Rectal smooth muscle tissue (tissue), 1 donor: ENCODE data around the gene C1QL2.

ENCODE experiments used
- H3K27ac ChIP-seq: one replicate; pipeline ENCODE4 v1.7.0; 2013; ENCODE audit warnings: low read depth, low read length, inconsistent platforms
- H3K27me3 ChIP-seq: one replicate; pipeline ENCODE4 v1.7.0; 2013; ENCODE audit warnings: low read length; ENCODE audit not compliant: control insufficient read depth, insufficient read depth
- H3K36me3 ChIP-seq: one replicate; pipeline ENCODE4 v1.7.0; 2013; ENCODE audit warnings: low read length; ENCODE audit not compliant: control insufficient read depth, insufficient read depth
- H3K4me1 ChIP-seq: one replicate; pipeline ENCODE4 v1.7.0; 2013; ENCODE audit warnings: low read length; ENCODE audit not compliant: control insufficient read depth, insufficient read depth
- H3K4me3 ChIP-seq: one replicate; pipeline ENCODE4 v1.7.0; 2013; ENCODE audit warnings: low read length
- H3K9ac ChIP-seq: one replicate; pipeline ENCODE4 v1.7.0; 2013; ENCODE audit warnings: low read length

Gene C1QL2

GRCh38 chr2:119177171-119177837 is 18.8 kb upstream of the C1QL2 start:
- Histone ChIP-seq H3K4me1 (no peaks in the 10 kb centered on the region), H3K4me3 (no peak overlapping the region), H3K9ac (no peak overlapping the region), H3K36me3 (no peaks in the 10 kb centered on the region), H3K27me3 (no peaks in the 10 kb centered on the region), H3K27ac (no peak overlapping the region)

- H3K27ac ChIP-seq = no peak overlapping the region
- H3K27me3 ChIP-seq = no peaks in the 10 kb centered on the region
- H3K36me3 ChIP-seq = no peaks in the 10 kb centered on the region
- H3K4me1 ChIP-seq = no peaks in the 10 kb centered on the region
- no peak overlapping the region for H3K9ac ChIP-seq
- H3K4me3 ChIP-seq = no peak overlapping the region
Observed at GRCh38 chr2:119175517-119175916, 17.0 kb upstream of the C1QL2 start.

- H3K36me3 ChIP-seq = no peaks in the 10 kb centered on the region
- no peaks in the 10 kb centered on the region for H3K4me1 ChIP-seq
- H3K27me3 ChIP-seq = no peaks in the 10 kb centered on the region
- no peak overlapping the region for H3K4me3 ChIP-seq
- H3K27ac ChIP-seq = no peak overlapping the region
- H3K9ac ChIP-seq = no peak overlapping the region
Observed at GRCh38 chr2:119174993-119175347, 16.4 kb upstream of the C1QL2 start.

- Histone ChIP-seq H3K4me3 (no peak overlapping the region), H3K27ac (no peak overlapping the region), H3K36me3 (no peaks in the 10 kb centered on the region), H3K27me3 (no peaks in the 10 kb centered on the region), H3K4me1 (no peaks in the 10 kb centered on the region), H3K9ac (no peak overlapping the region)
Observed at GRCh38 chr2:119174216-119174992, 15.9 kb upstream of the C1QL2 start.

- no peak overlapping the region for H3K4me3 ChIP-seq
- no peak overlapping the region for H3K27ac ChIP-seq
- H3K9ac ChIP-seq = no peak overlapping the region
- H3K36me3 ChIP-seq = no peaks in the 10 kb centered on the region
- no peaks in the 10 kb centered on the region for H3K4me1 ChIP-seq
- H3K27me3 ChIP-seq = no peaks in the 10 kb centered on the region
Observed at GRCh38 chr2:119173556-119174060, 15.1 kb upstream of the C1QL2 start.

GRCh38 chr2:119170504-119170903 is 12.0 kb upstream of the C1QL2 start:
- no peak overlapping the region for H3K4me3 ChIP-seq
- no peaks in the 10 kb centered on the region for H3K27me3 ChIP-seq
- H3K36me3 ChIP-seq = no peaks in the 10 kb centered on the region
- no peak overlapping the region for H3K27ac ChIP-seq
- H3K4me1 ChIP-seq = no peaks in the 10 kb centered on the region
- H3K9ac ChIP-seq = no peak overlapping the region

- Histone ChIP-seq H3K27ac (no peak overlapping the region), H3K36me3 (no peaks in the 10 kb centered on the region), H3K9ac (no peak overlapping the region), H3K27me3 (no peaks in the 10 kb centered on the region), H3K4me3 (no peak overlapping the region), H3K4me1 (no peaks in the 10 kb centered on the region)
Observed at GRCh38 chr2:119169717-119170116, 11.2 kb upstream of the C1QL2 start.

GRCh38 chr2:119160361-119160990 is 1.9 kb upstream of the C1QL2 start:
- H3K36me3 ChIP-seq = no peaks in the 10 kb centered on the region
- H3K9ac ChIP-seq = no peak overlapping the region
- H3K4me3 ChIP-seq = no peak overlapping the region
- H3K27me3 ChIP-seq = peaks cover 22% of the 10 kb centered on the region
- H3K4me1 ChIP-seq = no peaks in the 10 kb centered on the region
- H3K27ac ChIP-seq = no peak overlapping the region

GRCh38 chr2:119157850-119158511 is 570 bp downstream of the C1QL2 start:
- peaks cover 27% of the 10 kb centered on the region for H3K27me3 ChIP-seq
- no peak overlapping the region for H3K27ac ChIP-seq
- no peak overlapping the region for H3K4me3 ChIP-seq
- no peaks in the 10 kb centered on the region for H3K4me1 ChIP-seq
- H3K9ac ChIP-seq = no peak overlapping the region
- H3K36me3 ChIP-seq = no peaks in the 10 kb centered on the region

- Histone ChIP-seq H3K9ac (no peak overlapping the region), H3K4me3 (no peak overlapping the region)
Observed at GRCh38 chr2:119156891-119157773, 1.4 kb downstream of the C1QL2 start.

GRCh38 chr2:119156105-119156890 is 2.3 kb downstream of the C1QL2 start:
- Histone ChIP-seq H3K27ac (no peak overlapping the region), H3K36me3 (no peaks in the 10 kb centered on the region), H3K4me1 (no peaks in the 10 kb centered on the region), H3K9ac (no peak overlapping the region), H3K27me3 (peaks cover 24% of the 10 kb centered on the region), H3K4me3 (no peak overlapping the region)

More at GRCh38 chr2:119156891-119157773, 1.4 kb downstream of the C1QL2 start:
- no peaks in the 10 kb centered on the region for H3K36me3 ChIP-seq
- H3K4me1 ChIP-seq = no peaks in the 10 kb centered on the region
- H3K27me3 ChIP-seq = peaks cover 25% of the 10 kb centered on the region
- no peak overlapping the region for H3K27ac ChIP-seq
